ENCODE results near the gene TRIM65. TPM values are rescaled to one million over a fixed set of nuclear protein-coding genes. Genes with fewer than 3 reads are reported as not detected.

Gene TRIM65
- total RNA-seq, 6 experiments from 2014 or later: 10.3 to 12.6 (median 11.0) TPM

- TF ChIP-seq, protein P1, sequence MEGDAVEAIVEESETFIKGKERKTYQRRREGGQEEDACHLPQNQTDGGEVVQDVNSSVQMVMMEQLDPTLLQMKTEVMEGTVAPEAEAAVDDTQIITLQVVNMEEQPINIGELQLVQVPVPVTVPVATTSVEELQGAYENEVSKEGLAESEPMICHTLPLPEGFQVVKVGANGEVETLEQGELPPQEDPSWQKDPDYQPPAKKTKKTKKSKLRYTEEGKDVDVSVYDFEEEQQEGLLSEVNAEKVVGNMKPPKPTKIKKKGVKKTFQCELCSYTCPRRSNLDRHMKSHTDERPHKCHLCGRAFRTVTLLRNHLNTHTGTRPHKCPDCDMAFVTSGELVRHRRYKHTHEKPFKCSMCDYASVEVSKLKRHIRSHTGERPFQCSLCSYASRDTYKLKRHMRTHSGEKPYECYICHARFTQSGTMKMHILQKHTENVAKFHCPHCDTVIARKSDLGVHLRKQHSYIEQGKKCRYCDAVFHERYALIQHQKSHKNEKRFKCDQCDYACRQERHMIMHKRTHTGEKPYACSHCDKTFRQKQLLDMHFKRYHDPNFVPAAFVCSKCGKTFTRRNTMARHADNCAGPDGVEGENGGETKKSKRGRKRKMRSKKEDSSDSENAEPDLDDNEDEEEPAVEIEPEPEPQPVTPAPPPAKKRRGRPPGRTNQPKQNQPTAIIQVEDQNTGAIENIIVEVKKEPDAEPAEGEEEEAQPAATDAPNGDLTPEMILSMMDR (IDR thresholded peaks at IDR 0.05): no peak
- Mint-ChIP-seq H3K9me3 (no peaks in the 10 kb centered on the region), H3K4me3 (peak within 1 kb of the TSS; percentile 95), H3K4me1 (ENCODE audit: low read depth) (peaks cover 17% of the 10 kb centered on the region), H3K27me3 (ENCODE audit: insufficient read depth) (peaks cover 5% of the 10 kb centered on the region), H3K27ac (peak within 1 kb of the TSS; percentile 94), H3K36me3 (ENCODE audit: low read depth) (no peaks in the 10 kb centered on the region)
- DNase-seq: peak; percentile 96
Measured at GRCh38 chr17:75940727-75941441, 44.1 kb upstream of the TRIM65 start, which contains the start of gene FBF1. TSS of gene FBF1 (minus strand) at chr17:75941042. CDS start at chr17:75938149, 2,893 bp downstream.

DNA sequence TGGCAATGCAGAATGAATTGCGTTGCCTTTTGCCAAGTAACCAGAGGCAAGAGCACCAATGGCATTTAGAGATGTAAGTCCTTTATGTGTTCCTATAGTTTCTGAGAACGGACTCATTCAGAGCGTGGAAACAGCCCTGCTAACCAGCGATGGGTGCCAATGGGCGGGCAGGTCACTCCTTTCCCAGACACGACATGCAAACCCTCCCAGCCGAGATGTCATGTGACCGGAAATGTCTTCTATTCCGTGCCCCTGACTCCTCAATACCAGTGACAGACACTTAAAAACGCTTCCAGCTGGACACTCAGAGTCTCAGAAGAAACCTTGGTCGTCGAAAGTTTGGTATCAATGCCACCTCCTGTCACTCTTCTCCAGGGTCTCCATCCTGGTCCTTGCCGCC, 40.9 kb upstream of the TRIM65 start:
- Mint-ChIP-seq H3K4me3 (no peak overlapping the region), H3K27ac (no peak overlapping the region), H3K4me1 (ENCODE audit: low read depth) (peaks cover 17% of the 10 kb centered on the region), H3K36me3 (ENCODE audit: low read depth) (no peaks in the 10 kb centered on the region), H3K9me3 (no peaks in the 10 kb centered on the region), H3K27me3 (ENCODE audit: insufficient read depth) (peaks cover 5% of the 10 kb centered on the region)
- TF ChIP-seq, protein P1 (IDR thresholded peaks at IDR 0.05): no peak
- no peak for DNase-seq

DNA sequence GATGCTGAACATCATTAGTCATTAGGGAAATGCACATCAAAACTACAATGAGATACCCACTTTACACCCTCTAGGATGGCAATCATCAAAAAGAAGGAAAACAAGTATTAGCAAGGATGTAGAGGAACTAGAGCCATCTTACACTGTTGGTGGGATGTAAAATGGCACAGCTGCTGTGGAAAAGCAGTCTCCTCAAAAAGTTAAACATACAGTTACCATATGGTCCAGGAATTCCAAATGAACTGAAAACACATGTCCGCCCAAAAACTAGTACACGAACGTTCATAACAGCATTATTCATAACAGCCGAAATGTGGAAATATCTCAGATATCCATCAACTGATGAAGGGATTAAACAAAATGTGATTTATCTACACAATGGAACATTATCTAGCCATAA, 37.1 kb upstream of the TRIM65 start:
- Mint-ChIP-seq H3K4me1 (ENCODE audit: low read depth) (no peaks in the 10 kb centered on the region), H3K27me3 (ENCODE audit: insufficient read depth) (no peaks in the 10 kb centered on the region; the same call in 1 of the 2 replicates)
- no peak for DNase-seq

GRCh38 chr17:75932852-75933251, 36.1 kb upstream of the TRIM65 start:
- H3K4me3 Mint-ChIP-seq: no peak overlapping the region
- TF ChIP-seq, protein P1 (IDR thresholded peaks at IDR 0.05): no peak
- H3K36me3 Mint-ChIP-seq (ENCODE audit: low read depth): no peaks in the 10 kb centered on the region; the same call in 1 of the 2 replicates
- no peaks in the 10 kb centered on the region for H3K9me3 Mint-ChIP-seq
- H3K27ac Mint-ChIP-seq: no peak overlapping the region
- H3K27me3 Mint-ChIP-seq (ENCODE audit: insufficient read depth): no peaks in the 10 kb centered on the region; the same call in 1 of the 2 replicates
- H3K4me1 Mint-ChIP-seq (ENCODE audit: low read depth): peaks cover 2% of the 10 kb centered on the region; the same call in 1 of the 2 replicates
- DNase-seq: no peak

More for the DNA sequence above, 37.1 kb upstream of the TRIM65 start:
- Mint-ChIP-seq H3K9me3 (no peaks in the 10 kb centered on the region), H3K4me3 (no peak overlapping the region), H3K36me3 (ENCODE audit: low read depth) (no peaks in the 10 kb centered on the region), H3K27ac (no peak overlapping the region)
- TF ChIP-seq, protein P1 (IDR thresholded peaks at IDR 0.05): no peak

GRCh38 chr17:75931062-75931461, 34.3 kb upstream of the TRIM65 start:
- no peak overlapping the region for H3K4me3 Mint-ChIP-seq
- H3K27ac Mint-ChIP-seq: no peak overlapping the region
- H3K4me1 Mint-ChIP-seq (ENCODE audit: low read depth): peaks cover 6% of the 10 kb centered on the region; the same call in 1 of the 2 replicates
- TF ChIP-seq, protein P1 (IDR thresholded peaks at IDR 0.05): no peak
- no peak for DNase-seq
- no peaks in the 10 kb centered on the region for H3K9me3 Mint-ChIP-seq
- no peaks in the 10 kb centered on the region; the same call in 1 of the 2 replicates for H3K36me3 Mint-ChIP-seq (ENCODE audit: low read depth)
- H3K27me3 Mint-ChIP-seq (ENCODE audit: insufficient read depth): no peaks in the 10 kb centered on the region
